Stimulated activated CD8-positive, alpha-beta memory T cell treated with anti-CD3 and anti-CD28 coated beads, Interleukin-7, amount 100 ng/mL, for 24 hours (primary cell): ENCODE measurements around the gene VRK3.

Experiments
- DNase-seq: peaks from one replicate; pipeline ENCODE4 v3.0.0-alpha.2; 2020; ENCODE audit warnings: low read depth

Gene VRK3

DNA sequence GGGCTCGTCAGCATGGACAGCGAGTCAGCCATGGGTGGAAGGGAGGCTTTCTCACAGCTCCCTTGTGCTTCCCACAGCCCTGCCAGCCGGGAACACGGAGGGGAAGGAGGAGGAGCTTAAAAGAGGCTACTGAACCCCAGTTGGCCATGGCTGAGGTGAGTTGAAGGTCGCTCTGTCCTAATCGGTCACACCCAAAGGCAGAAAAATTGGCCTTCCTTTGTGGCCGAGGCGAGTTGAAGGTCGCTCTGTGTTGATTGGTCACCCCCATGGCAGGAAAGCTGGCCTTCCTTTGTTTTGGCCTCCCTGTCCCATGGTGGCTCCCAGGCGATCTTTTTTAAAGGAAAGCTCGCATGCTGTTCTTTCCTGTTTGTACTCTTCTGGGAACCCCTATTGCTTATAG lies 5.8 kb upstream of the VRK3 start:
- no peak for DNase-seq

DNA sequence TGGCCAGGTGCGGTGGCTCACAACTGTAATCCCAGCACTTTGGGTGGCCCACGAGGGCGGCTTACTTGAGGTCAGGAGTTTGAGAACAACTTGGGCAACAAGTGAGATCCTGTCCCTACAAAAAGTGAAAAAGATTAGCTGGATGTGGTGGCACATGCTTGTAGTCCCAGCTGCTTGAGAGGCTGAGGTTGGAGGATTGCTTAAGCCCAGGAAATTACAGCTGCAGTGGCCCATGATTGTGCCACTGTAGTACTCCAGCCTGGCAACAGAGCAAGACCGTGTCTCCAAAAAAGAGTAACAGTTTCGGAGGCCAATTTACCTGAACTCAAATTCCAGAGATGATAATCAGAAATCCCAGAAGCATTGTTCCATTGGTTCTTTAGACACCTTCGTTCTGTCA lies 5.1 kb upstream of the VRK3 start:
- DNase-seq = no peak

DNA sequence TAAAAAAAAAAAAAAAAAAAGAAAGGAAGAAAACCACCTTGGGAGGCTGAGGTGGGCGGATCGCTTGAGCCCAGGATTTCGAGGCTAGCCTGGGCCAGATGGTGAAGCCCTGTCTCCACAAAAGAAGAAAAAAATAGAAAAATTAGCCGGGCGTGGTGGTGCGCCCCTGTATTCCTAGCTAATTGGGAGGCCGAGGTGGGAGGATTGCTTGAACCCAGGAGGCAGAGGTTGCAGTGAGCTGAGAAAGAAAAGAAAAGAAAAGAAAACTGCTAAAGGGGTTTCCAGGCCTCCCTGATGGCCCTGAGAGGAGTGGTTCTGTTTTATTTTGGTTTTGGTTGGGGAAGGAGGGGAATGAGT lies 1.4 kb upstream of the VRK3 start:
- DNase-seq = no peak

DNA sequence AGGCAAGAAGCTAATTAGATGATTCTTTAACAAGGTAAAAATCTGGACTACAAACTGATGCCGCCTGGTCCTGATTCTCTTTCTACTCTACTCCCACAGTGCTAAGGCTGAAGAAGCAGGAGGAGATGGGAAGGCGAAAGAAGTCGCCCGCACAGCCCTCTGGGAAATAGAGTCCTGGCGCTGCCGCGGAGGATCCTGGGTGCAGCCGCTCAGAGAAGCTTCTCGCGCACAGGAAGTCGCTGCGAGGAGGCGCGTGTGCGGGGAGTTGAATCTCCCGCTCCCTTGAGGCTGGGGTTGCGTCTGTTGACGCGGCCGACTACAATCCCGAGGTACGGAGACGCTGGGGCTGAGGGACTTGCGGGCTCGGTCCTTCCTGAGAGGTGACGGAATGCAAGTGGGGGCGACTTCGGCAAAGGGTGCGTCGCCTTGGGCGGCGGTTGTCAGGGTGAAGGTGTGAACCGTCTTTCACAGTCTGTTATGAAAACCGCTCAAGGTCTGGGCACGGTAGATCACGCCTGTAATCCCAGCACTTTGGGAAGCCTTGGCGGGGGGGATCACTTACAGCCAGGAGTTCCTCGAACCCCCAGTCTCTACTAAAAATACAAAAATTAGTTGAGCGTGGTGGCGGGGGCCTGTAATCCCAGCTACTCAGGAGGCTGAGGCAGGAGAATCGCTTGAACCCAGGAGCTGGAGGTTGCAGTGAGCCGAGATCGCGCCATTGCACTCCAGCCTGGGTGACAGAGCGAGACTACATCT lies 800 bp upstream of the VRK3 start, which contains the start of gene ZNF473:
Gene ZNF473 (plus strand): TSS at position 212 of the 756 bp plus-strand sequence. CDS start 5,078 bp downstream, outside the sequence.
- DNase-seq = peak; percentile 79

DNA sequence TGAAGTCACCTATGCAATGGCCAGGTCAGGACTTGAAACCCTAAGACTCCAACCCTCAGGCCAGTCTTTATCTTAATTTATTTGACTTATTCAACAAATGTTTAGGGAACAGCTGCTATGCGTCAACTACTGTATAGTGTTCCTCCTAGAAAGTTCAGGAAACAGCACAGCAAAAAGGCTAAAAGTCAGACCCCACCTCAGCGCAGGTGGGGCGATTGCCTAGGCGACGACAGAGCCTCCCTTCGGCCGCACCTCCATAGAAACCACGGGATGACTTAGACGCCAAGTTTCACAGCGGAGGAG lies 502 bp downstream of the VRK3 start:
- no peak for DNase-seq

DNA sequence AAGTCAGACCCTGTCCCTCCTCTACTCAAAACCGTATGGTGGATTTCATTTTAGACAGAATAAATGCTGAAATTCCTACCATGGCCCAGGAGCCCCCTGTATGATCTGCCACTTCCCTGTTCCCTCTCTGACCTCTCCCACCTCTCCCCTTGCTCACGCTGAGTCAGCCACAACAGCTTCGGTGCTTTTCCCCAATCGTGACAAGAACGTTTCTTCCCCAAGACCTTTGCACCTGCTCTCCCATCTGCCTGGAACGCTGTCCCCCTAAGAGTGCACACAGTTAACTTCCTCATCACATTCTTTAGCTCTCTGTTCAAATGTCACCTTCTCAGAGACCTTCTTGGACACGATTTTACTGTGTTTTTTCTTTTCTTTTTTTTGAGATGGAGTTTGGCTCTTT lies 2.3 kb downstream of the VRK3 start:
- DNase-seq = no peak

DNA sequence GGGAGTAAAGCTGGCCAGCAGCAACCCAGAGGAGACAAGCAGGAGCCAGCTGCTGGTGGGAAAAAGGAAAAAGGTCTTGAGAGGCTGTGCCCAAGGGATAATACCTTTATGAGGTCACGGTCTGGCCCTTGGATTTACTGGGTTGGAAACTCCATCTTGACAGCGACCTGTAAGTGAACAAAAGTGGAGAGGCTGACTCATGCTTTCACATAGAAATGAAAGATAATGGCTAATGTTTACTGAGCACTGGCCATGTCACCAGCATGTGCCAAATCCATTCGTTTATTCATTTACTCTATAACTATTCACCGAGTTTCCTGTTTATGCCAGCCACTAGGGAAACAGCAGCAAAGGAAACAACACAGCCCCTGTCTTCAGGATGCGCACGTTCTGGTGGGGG lies 4.7 kb downstream of the VRK3 start:
- DNase-seq = no peak

DNA sequence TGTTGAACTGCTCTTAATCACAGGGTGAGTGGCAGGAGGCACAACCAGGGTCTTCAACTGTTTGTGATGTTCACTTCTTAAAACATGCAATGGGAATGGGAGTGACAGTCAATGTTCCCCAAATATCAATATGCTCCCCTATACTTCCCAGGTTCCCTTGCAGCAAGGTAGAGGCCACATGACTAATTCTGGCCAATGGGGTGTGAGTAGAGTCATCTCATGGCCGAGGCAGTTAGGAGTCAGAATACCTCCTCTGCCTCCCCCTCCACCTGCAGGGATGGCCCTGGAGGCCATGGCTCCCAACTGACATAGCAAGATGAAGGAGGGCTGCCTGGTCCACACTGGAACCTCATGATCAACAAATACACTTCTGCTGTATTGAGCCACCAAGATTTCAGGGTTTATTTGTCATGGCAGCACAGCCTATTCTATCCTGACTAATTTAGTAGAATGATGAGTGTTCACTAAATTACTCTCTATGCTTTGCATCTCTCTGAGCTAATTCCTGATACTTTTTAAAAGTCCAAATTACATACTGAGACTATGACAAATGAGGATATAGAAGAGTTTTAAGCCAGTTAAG lies 8.9 kb downstream of the VRK3 start:
- DNase-seq = no peak

DNA sequence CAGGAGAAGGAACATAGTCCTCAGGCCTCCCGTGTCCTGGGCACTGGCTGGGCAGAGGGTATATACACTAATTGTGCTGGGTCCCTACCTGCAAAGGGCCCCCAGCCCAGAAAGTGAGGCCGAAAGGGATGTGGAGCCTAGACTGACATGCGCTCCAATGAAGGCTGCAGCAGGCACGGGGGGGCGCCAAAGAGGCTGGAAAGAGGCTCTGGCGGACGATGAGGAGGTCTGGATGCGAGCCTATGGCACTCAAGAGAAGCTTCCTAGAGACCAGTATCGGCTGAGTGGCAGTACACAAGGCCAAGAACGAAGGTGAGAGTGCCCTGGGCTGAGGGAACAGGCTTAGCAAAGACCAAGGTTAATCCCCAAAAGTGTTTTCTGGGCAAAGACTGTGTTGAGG lies 16.6 kb downstream of the VRK3 start:
- no peak for DNase-seq

DNA sequence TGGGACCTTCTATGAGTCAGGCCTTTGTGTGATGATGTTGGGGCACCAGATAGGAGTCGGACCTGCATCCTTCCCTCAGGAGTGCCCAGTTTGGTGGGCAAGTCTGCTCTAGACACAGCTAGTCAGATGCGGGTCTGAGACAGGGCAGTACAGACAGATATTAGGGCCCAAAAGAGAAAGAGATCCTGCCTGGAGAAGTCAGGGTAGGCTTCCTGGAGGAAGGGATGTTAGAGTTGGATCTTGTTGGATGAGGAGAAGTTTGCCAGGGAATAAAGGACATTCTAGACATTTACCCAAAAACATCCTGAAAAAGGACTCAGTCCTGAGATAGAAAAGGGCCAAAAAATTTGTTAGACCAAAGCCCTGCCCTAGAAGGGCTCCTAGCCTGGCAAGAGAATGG lies 17.2 kb downstream of the VRK3 start:
- no peak for DNase-seq

DNA sequence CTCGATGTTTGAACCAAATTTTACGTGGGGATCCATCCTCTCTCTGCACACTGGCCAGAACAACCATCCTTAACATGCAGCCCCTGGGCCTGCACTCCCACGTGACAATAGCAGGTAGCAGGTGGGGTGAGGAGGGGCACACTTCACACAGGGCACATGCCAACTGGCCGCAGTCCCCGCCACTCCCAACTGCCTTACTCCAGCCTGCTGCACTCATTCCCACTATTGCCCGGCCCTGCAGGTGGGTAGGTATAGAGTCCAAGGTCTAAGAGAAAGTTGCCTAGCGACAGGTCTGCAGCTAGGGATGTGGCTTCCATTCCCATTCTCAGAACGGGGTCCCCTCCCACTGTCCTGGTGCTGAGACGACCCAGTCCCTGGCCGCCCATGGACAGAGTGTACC lies 18.0 kb downstream of the VRK3 start:
- DNase-seq = no peak

DNA sequence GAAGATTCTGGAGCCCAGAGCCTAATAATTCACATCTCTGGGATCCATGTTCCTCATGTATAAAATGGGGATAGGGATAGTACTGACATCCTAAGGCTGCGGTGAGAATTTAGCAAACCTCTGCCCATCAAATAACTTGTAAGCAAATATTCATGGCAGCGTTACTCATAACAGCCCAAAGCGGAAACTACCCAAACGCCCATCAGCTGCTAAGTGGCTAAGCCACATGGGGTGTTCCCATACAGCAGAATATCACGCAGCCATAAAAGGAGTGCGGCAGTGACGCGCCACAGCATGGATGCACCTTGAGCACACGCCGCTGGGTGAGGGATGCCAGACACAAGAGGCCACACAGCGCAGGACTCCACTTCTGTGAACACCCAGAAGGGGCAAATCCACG lies 19.7 kb downstream of the VRK3 start:
- DNase-seq = no peak

DNA sequence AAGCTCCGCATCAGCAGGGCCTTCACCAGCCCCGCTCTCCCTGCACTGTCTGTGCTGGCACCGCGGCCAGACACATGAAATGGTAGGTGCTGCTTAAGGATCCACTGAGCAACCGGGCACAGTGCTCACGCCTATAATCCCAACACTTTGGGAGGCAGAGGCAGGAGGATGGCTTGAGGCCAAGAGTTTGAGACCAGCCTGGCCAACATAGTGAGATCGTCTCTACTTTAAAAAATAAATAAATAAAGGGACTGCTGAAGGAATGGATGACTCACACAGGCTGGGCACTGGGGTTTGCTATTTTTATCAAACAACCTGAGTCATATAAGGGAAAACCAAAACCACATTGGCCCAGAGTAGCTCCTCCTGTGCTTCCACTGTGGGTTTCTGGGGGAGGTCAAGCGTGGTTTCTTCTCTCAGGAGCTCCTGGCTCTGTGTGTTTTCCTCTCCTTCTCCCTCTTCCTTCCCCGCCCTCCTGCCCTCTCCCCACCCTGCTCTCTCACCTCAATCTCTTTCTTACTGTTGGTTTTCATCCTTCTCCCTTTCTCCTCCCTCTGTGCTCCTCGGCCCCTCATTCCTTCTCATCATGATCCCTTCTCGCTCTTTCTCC lies 21.3 kb downstream of the VRK3 start:
- no peak for DNase-seq

DNA sequence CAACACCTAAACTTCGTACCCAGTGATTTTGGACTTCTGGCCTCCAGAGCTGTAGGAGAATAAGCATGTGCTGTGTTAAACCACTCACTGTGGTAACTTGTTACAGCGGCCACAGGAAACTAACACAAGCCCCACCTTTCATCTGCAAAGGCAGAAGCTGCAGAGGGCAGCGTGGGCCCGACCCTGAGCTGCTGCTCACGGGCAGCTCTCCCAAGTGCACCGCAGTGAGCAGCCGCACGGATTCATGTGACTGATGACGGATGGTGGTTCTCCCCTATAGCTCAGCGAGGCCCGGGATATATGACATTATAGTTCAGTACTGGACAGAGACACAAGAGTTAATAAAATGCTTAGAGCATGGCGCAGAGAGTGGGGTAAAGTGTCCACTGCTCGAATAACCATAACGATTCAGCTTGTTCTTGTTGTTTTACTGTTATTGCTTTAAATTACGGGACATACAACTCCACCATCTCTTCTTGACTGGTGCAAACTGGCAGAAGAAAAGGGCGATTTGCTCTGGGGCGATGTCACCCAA lies 21.9 kb downstream of the VRK3 start:
- DNase-seq = no peak

DNA sequence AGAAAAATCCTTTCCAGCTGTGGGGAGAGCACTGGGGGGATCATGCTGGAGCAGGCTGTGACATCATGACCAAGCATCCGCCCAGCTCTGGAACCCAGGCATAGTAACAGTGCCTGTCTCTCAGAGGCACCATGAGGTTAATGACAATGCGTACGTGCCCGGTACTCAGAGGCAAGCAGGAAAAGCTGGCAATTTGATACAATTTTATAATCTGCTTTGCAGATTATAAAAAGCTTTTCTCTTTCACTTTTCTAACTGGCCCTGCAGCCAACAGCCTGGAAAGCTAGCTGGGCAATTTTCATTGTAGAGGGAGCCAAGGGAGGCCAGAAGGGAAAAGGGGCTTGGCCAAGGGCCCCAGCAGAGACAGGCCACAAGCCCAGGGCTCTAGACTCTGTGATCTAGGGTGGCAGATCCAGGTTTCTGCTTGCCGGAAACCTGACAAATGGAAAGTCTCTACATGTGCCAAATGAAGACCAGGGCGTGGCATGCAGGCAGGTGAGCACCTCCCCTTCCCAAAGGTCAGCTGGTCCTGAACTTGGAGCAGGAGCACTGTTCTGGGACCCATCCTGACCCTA lies 22.7 kb downstream of the VRK3 start:
- no peak for DNase-seq

DNA sequence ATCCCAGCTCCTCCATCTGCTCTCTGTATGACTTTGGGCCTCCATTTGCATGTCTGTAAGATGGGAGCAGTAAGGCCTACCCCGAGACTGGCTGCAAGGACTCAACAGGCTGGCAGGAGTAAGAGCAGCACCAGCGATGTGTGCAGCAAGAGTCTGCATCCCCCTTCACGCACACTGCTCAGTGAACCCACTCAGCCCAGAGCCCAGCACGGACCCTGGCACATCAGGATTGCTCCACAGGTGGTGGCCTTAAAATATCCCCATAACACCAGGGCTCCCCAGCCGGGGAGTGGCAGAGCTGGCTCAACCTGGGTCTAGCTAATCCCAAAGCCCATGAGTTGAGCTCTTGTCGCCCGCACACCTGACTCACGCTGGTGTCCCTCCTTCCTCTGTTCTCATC lies 23.4 kb downstream of the VRK3 start:
- DNase-seq = no peak

DNA sequence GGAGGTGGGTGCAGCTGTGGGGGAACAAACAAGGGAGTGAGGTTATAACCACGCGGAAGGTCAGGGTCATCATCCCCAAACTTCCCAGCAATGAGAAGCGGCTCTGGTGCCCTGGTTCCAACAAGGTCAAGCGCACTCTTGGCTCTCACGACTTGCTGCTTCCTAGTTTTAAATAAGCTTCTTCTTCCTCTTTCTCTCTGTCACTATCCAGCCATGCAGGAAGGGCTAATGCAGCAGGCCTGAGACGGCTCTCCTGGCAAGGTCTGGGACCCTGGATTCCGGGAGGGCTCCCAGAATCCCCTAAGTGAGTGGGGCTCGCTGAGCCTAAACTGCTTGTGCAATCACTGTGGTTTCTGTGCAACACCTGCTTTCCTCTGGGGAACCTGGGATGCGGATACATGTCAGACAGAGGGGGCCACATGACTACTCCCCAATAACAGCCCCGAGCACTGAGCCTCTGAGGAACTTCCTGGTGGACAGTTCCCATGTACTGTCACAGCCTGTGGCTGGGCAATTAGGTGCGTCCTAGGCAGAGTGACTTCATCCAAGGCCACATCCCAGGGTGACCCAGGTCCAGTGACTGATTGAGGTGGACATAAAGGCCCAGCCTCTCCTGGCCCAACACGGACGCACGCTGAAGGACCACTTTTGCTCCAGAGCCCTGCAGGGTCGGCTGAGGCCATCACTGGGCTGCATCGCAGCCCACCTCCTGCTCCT lies 24.2 kb downstream of the VRK3 start:
- DNase-seq = no peak

DNA sequence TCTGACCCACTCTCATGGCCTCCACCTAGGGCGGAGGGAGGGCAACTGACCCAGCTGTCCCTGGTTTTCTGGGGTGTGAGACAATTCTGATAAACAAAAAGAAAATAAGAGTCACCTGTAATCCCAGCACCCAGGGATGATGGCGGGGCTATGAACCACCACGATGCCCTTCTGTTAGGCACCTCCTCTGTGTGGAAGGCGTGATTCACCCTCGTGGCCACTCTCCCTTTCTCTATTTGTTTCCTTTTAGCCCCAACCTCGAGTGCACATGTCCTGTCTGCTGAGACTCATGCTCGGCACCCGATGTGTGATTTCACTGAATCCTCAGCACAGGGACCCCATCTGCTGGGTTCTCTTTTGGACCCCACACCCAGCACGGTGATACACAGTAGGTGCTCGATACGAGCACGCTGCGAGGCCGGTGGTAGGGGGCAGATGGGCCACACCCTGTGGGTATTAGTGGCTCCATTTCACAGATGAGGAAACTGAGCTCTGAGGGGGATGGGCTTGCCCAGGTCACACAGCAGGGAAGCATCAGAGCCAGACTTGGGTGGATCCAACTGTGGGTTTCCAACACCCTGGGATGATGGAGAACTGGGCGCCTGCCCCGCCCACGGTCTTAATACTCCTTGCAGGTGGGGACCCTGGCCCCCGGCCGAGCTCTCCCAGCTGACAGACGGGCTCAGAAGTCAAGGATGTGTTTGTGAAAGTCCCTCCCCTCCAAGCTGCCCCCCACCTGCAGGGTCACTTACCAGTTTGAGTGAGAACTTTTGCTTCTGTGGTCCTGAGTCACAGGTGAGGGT lies 24.9 kb downstream of the VRK3 start:
- DNase-seq = no peak

DNA sequence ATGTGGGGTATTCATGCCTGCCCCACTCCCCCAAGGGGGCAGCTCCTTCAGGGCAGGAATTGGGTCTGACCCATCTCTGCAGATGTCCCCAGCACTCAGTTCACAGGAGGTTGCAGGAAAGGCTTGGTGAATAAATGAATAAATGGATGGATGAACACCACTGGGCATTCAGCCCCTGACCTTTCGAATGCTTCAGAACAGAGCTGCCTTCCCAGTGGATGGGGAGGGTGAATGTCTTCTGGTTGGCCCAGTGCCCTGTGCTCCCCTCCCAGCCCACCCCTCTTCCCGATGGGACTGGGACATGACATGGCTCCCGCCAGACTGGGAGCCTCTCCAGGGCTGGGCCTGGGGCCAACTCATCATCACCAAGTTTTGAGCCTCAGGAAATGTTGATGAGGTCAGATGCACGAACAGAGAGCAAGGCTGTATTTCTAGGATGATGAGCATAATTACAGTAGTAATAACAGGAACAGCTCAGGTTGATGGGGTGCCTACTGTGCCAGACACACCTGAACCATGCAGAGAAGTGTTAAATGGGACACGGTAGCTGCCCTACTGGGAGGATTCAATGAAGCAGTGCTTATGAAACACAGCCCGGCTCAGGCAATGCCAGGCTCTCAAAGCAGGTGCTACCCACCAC lies 25.7 kb downstream of the VRK3 start:
- DNase-seq = no peak

DNA sequence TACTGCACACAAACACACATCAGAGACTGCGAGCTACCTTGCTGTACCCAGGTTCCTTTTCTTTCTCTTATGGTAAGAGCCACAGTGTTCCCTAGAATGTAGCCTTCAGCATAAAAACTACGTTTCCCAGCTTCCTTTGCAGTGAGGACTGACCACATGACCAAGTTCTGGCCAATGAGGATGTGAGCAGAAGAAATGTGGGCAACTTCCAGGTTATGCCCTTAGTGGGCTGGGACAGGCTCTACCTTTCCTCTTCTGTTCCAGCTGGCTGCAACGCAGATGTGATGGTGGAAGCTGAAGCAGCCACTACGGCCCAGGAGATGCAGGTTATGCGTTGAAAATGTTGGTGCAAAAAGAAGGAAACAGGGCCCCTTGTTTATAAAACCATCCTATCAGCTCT lies 27.5 kb downstream of the VRK3 start:
- no peak for DNase-seq

DNA sequence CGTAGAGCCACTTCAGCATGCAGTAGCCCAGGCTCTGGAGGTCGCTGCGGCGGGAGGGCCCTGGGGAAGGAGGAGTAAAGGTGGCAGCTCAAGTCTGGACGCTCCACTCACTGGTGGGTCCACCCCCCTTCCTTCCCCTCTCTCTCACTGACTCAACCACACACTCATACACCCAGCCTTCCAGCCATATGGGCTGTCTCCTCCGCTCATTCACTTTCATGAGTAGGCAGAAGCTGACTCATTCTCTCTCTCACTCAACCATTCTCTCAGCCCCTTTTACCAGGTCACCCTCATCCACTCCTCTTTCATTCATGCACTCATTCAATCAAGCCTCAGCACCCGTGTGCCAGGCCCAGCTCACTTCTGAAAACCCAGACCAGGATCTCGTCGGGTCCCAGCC lies 36.7 kb downstream of the VRK3 start:
- no peak for DNase-seq
